Osteocyte (in vitro differentiated cells): ENCODE measurements around the gene ERICH2. TPM values are rescaled to one million over a fixed set of nuclear protein-coding genes. Genes with fewer than 3 reads are reported as not detected.
A peak's percentile ranks its signal among the peaks of the same experiment; 100 is the strongest.

ENCODE experiments used
- DNase-seq: peaks from one replicate; pipeline ENCODE4 v3.0.0; 2021; ENCODE audit warnings: mixed read lengths; ENCODE audit not compliant: unreplicated experiment; ENCODE audit errors: extremely low spot score
- H3K27ac Mint-ChIP-seq: one replicate; pipeline ENCODE4 v1.8.0; 2021; ENCODE audit warnings: mild to moderate bottlenecking, mixed read lengths; ENCODE audit not compliant: unreplicated experiment
- H3K27me3 Mint-ChIP-seq: one replicate; pipeline ENCODE4 v1.8.0; 2021; ENCODE audit warnings: mixed read lengths; ENCODE audit not compliant: unreplicated experiment
- H3K36me3 Mint-ChIP-seq: one replicate; pipeline ENCODE4 v1.8.0; 2021; ENCODE audit warnings: mixed read lengths; ENCODE audit not compliant: unreplicated experiment
- H3K4me1 Mint-ChIP-seq: one replicate; pipeline ENCODE4 v1.8.0; 2021; ENCODE audit warnings: mixed read lengths; ENCODE audit not compliant: unreplicated experiment
- H3K4me3 Mint-ChIP-seq: one replicate; pipeline ENCODE4 v1.8.0; 2021; ENCODE audit warnings: mild to moderate bottlenecking, moderate library complexity, mixed read lengths; ENCODE audit not compliant: unreplicated experiment
- H3K9me3 Mint-ChIP-seq: one replicate; pipeline ENCODE4 v1.8.0; 2021; ENCODE audit warnings: mixed read lengths; ENCODE audit not compliant: unreplicated experiment
- CTCF ChIP-seq: fragments of 200-600 bp; sonication (generic); IDR thresholded peaks from 2 replicates; pipeline ENCODE4 v1.5.0; 2021; ENCODE audit warnings: antibody characterized with exemption, mild to moderate bottlenecking, moderate library complexity
- total RNA-seq: library from RNA; stranded (reverse); gene quantifications from 2 replicates; pipeline ENCODE4 v1.2.1, GENCODE V29; 2021

ERICH2 gene
- total RNA-seq, 1 donor from 2014 or later: not detected

- no peak for TF ChIP-seq CTCF
- H3K36me3 Mint-ChIP-seq: no peaks in the 10 kb centered on the region
- H3K27me3 Mint-ChIP-seq: peaks cover 88% of the 10 kb centered on the region
- DNase-seq: no peak
- H3K4me1 Mint-ChIP-seq: peaks cover 57% of the 10 kb centered on the region
- no peaks in the 10 kb centered on the region for H3K9me3 Mint-ChIP-seq
- peak overlapping the region; percentile 22 for H3K4me3 Mint-ChIP-seq
- no peak overlapping the region for H3K27ac Mint-ChIP-seq
Measured at GRCh38 chr2:170818752-170819470, 48.7 kb downstream of the ERICH2 start.

- Mint-ChIP-seq H3K36me3 (no peaks in the 10 kb centered on the region), H3K4me1 (peaks cover 55% of the 10 kb centered on the region), H3K27me3 (peaks cover 88% of the 10 kb centered on the region), H3K27ac (no peak overlapping the region), H3K4me3 (no peak overlapping the region), H3K9me3 (no peaks in the 10 kb centered on the region)
- DNase-seq: no peak
- no peak for TF ChIP-seq CTCF
Measured at GRCh38 chr2:170819680-170820664, 49.8 kb downstream of the ERICH2 start.

- DNase-seq: no peak
- H3K9me3 Mint-ChIP-seq: no peaks in the 10 kb centered on the region
- TF ChIP-seq CTCF: no peak
- no peak overlapping the region for H3K27ac Mint-ChIP-seq
- H3K36me3 Mint-ChIP-seq: no peaks in the 10 kb centered on the region
- H3K27me3 Mint-ChIP-seq: peaks cover 89% of the 10 kb centered on the region
- peaks cover 49% of the 10 kb centered on the region for H3K4me1 Mint-ChIP-seq
- peak overlapping the region; percentile 16 for H3K4me3 Mint-ChIP-seq
Measured at GRCh38 chr2:170820757-170821530, 50.8 kb downstream of the ERICH2 start.

GRCh38 chr2:170821531-170822289, 51.5 kb downstream of the ERICH2 start:
- Mint-ChIP-seq H3K27me3 (peaks cover 90% of the 10 kb centered on the region), H3K36me3 (no peaks in the 10 kb centered on the region), H3K4me3 (no peak overlapping the region), H3K4me1 (peaks cover 43% of the 10 kb centered on the region), H3K9me3 (no peaks in the 10 kb centered on the region), H3K27ac (no peak overlapping the region)
- DNase-seq: no peak
- no peak for TF ChIP-seq CTCF
